SK-N-SH (cell line): ENCODE measurements around the gene ELOVL2. TPM values are rescaled to one million over a fixed set of nuclear protein-coding genes. Genes with fewer than 3 reads are reported as not detected.

Experiments used
- CTCF ChIA-PET: fragments of 300-600, 350-600 bp; formaldehyde crosslinking; extraction: SDS; loops from one replicate; lab custom pipeline; 2021; lab: Yijun Ruan, JAX
- POLR2A ChIA-PET: fragments of 350-600 bp; sonication (Branson Sonifier 250); formaldehyde crosslinking; extraction: SDS; loops from one replicate; lab custom pipeline; 2020; ENCODE audit warnings: antibody characterized with exemption, inconsistent platforms; lab: Yijun Ruan, JAX
- DNase-seq: peaks from one replicate; pipeline ENCODE4 v3.0.0; 2012
- H2AFZ ChIP-seq: fragments of 200-600 bp; sonication (generic); 2 replicates; pipeline ENCODE4 v1.8.1; 2016; ENCODE audit warnings: antibody characterized with exemption, mild to moderate bottlenecking, low read depth
- H3F3A ChIP-seq: fragments of 200-600 bp; sonication (generic); replicated peaks from 2 replicates; pipeline ENCODE3; 2016; ENCODE audit warnings: antibody characterized with exemption, mild to moderate bottlenecking; ENCODE audit not compliant: insufficient read depth
- H3K27ac ChIP-seq, 2 experiments: fragments of 200-500 bp in 1 of 2; fragments of 200-600 bp in 1 of 2; sonication (Bioruptor generic) in 1 of 2; sonication (generic), shearing (Covaris generic) in 1 of 2; 2 replicates each; pipeline versions ENCODE4 v1.5.1 to v1.6.1; 2014 to 2016; ENCODE audit warnings: low read depth in 2 of 2, inconsistent platforms in 1 of 2, low read length in 1 of 2, mild to moderate bottlenecking in 1 of 2, mixed read lengths in 1 of 2
- H3K27me3 ChIP-seq: fragments of 200-600 bp; sonication (generic), shearing (Covaris generic); 2 replicates; pipeline ENCODE4 v1.6.1; 2016; ENCODE audit warnings: mixed run types; ENCODE audit not compliant: insufficient read depth
- H3K36me3 ChIP-seq, 2 experiments: fragments of 200-500 bp in 1 of 2; fragments of 200-600 bp in 1 of 2; sonication (Bioruptor generic) in 1 of 2; sonication (generic) in 1 of 2; replicated peaks in 1 of 2; 2 replicates each; pipeline versions ENCODE3 to v1.5.1; 2014 to 2016; ENCODE audit warnings: low read length in 1 of 2, mild to moderate bottlenecking in 1 of 2; ENCODE audit not compliant: insufficient read depth in 2 of 2, control insufficient read depth in 1 of 2
- H3K4me1 ChIP-seq, 2 experiments: fragments of 200-500 bp in 1 of 2; fragments of 200-600 bp in 1 of 2; sonication (Bioruptor generic) in 1 of 2; sonication (generic), shearing (Covaris generic) in 1 of 2; 2 replicates each; pipeline versions ENCODE4 v1.5.1 to v1.6.1; 2014 to 2016; ENCODE audit warnings: low read depth in 1 of 2, low read length in 1 of 2, mixed run types in 1 of 2; ENCODE audit not compliant: insufficient read depth in 2 of 2, control insufficient read depth in 1 of 2
- H3K4me2 ChIP-seq: fragments of 200-600 bp; sonication (generic), shearing (Covaris generic); 2 replicates; pipeline ENCODE4 v1.6.1; 2017; ENCODE audit warnings: mixed run types
- H3K4me3 ChIP-seq, 2 experiments: fragments of 200-500 bp in 1 of 2; fragments of 200-600 bp in 1 of 2; sonication (Bioruptor generic) in 1 of 2; sonication (generic), shearing (Covaris generic) in 1 of 2; 2 replicates each; pipeline versions ENCODE4 v1.5.1 to v1.8.1; 2014 to 2016; ENCODE audit warnings: low read depth in 2 of 2, inconsistent platforms in 1 of 2, low read length in 1 of 2, mild to moderate bottlenecking in 1 of 2, mixed read lengths in 1 of 2, moderate library complexity in 1 of 2
- H3K79me2 ChIP-seq: fragments of 200-600 bp; sonication (generic); 2 replicates; pipeline ENCODE4 v1.8.1; 2017; ENCODE audit warnings: mild to moderate bottlenecking; ENCODE audit not compliant: insufficient read depth
- H3K9ac ChIP-seq: fragments of 200-600 bp; sonication (generic); 2 replicates; pipeline ENCODE4 v1.6.1; 2017; ENCODE audit warnings: mixed run types
- H3K9me2 ChIP-seq: fragments of 200-600 bp; sonication (generic); 2 replicates; pipeline ENCODE4 v1.6.1; 2017; ENCODE audit warnings: mixed run types
- H3K9me3 ChIP-seq: fragments of 200-600 bp; sonication (generic); 2 replicates; pipeline ENCODE4 v1.6.1; 2017; ENCODE audit warnings: mixed run types, mild to moderate bottlenecking, moderate library complexity
- H4K20me1 ChIP-seq: fragments of 200-600 bp; sonication (generic); 2 replicates; pipeline ENCODE4 v1.6.1; 2017; ENCODE audit warnings: mild to moderate bottlenecking, mixed run types; ENCODE audit not compliant: insufficient read depth
- ELF1 ChIP-seq: IDR thresholded peaks from 2 replicates; pipeline ENCODE4 v1.4.0; 2012
- FOXJ3 ChIP-seq: sonication (generic); formaldehyde crosslinking; IDR thresholded peaks from 2 replicates; pipeline ENCODE4 v1.5.1; 2020; ENCODE audit warnings: mild to moderate bottlenecking, missing genetic modification reagents
- FOXM1 ChIP-seq: IDR thresholded peaks from 2 replicates; pipeline ENCODE4 v1.4.0; 2012; ENCODE audit warnings: low read depth, mild to moderate bottlenecking
- GABPA ChIP-seq: IDR thresholded peaks from 2 replicates; pipeline ENCODE4 v1.4.0; 2012; ENCODE audit warnings: low read depth, mild to moderate bottlenecking
- GATA2 ChIP-seq: sonication (generic); formaldehyde crosslinking; IDR thresholded peaks from 2 replicates; pipeline ENCODE4 v1.5.0; 2020; ENCODE audit warnings: mild to moderate bottlenecking, missing genetic modification reagents
- POLR2AphosphoS5 ChIP-seq: IDR thresholded peaks from 2 replicates; pipeline ENCODE4 v1.6.1; 2012; ENCODE audit warnings: low read depth, low read length
- SIN3A ChIP-seq: IDR thresholded peaks from 2 replicates; pipeline ENCODE4 v1.6.1; 2012; ENCODE audit warnings: low read depth, mild to moderate bottlenecking, low read length, moderate library complexity, borderline replicate concordance
- SMC3 ChIP-seq: IDR thresholded peaks from 2 replicates; pipeline ENCODE4 v1.6.1; 2012; ENCODE audit warnings: low read depth, low read length, improper control_type of control experiment
- TAF1 ChIP-seq: IDR thresholded peaks from 2 replicates; pipeline ENCODE4 v1.6.1; 2012; ENCODE audit warnings: low read depth, mild to moderate bottlenecking, low read length, moderate library complexity, borderline replicate concordance
- TCF12 ChIP-seq: IDR thresholded peaks from 2 replicates; pipeline ENCODE4 v1.4.0; 2012
- WGBS: methylation state at CpG from one replicate; pipeline ENCODE4 v1.1.6; 2017; ENCODE audit warnings: low lambda C conversion rate; 5-methylcytosine and 5-hydroxymethylcytosine counted together
- polyA plus RNA-seq, 3 experiments: library from polyadenylated mRNA; depleted of rRNA; stranded (reverse); fragments of >200 nt; gene quantifications; 2 replicates each; pipeline ENCODE4 v1.2.3, GENCODE V29; 2012
- TF ChIP-seq, protein P1 (sequence below): IDR thresholded peaks from 2 replicates; pipeline ENCODE4 v1.6.1; 2012; ENCODE audit warnings: mild to moderate bottlenecking, low read depth, low read length, moderate library complexity
- TF ChIP-seq, protein P2 (sequence below): IDR thresholded peaks from 2 replicates; pipeline ENCODE4; 2012
- TF ChIP-seq, protein P3 (sequence below): fragments of 200-600 bp; sonication (generic); IDR thresholded peaks from 2 replicates; pipeline ENCODE4 v1.6.1; 2017; ENCODE audit warnings: antibody characterized with exemption, mild to moderate bottlenecking, moderate library complexity
- TF ChIP-seq, protein P4 (sequence below): fragments of 150-350 bp; IDR thresholded peaks from 2 replicates; pipeline ENCODE4 v1.6.1; 2017; ENCODE audit warnings: antibody characterized with exemption, low read length, low read depth, borderline replicate concordance
- TF ChIP-seq, protein P5 (sequence below): IDR thresholded peaks from 2 replicates; pipeline ENCODE4 v1.4.0; 2012; ENCODE audit warnings: low read depth, borderline replicate concordance
- TF ChIP-seq, protein P6 (sequence below): fragments of 150-350 bp; IDR thresholded peaks from 2 replicates; pipeline ENCODE4 v1.6.1; 2016; ENCODE audit warnings: mild to moderate bottlenecking, low read depth, low read length

ELOVL2 gene
- polyA plus RNA-seq, 1 of the 3 experiments (the other 2 are of a cell fraction), result 0.39 TPM

DNA sequence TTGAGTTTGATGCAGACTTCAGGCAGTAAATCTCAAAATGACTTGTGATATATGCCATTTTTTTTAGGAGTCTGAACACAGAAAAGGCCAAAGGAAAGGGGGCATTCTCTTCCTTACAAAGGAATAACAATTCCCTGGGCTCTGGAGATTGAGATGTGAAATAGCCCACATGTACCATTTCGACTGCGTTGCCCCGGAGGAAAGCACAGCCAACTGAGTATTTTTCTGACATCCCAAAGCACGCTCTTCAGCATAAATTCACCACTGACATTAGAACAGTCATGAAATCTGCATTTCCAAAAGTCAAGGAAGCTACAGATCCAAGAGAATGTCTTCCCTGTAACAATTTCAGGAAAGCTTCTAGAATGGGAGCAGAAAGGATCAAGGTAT is 7.8 kb downstream of the ELOVL2 start:
- Histone ChIP-seq H3K9me2 (no peaks in the 10 kb centered on the region), H3K79me2 (no peaks in the 10 kb centered on the region), H3K4me1 (peaks cover 0 to 4% of the 10 kb centered on the region in 2 experiments; a peak in 2 of 4 replicates), H3K4me3 (no peak overlapping the region), H4K20me1 (no peaks in the 10 kb centered on the region), H3K27me3 (no peaks in the 10 kb centered on the region), H3K4me2 (no peak overlapping the region), H3K27ac (no peak overlapping the region), H3F3A (peaks cover 12% of the 10 kb centered on the region), H2AFZ (no peak overlapping the region), H3K9me3 (no peaks in the 10 kb centered on the region), H3K9ac (no peak overlapping the region), H3K36me3 (no peaks in the 10 kb centered on the region)
- ChIA-PET POLR2A (no interaction called here), CTCF (interaction anchor here (1.7 to 2.1 kb wide), 2 partner anchors 13 to 85 kb away, joined by 4 to 6 read pairs; no protein-coding TSS in a partner anchor)
- WGBS, result 79% methylated on average over 4 of the region's 4 CpGs
- TF ChIP-seq, protein P1, sequence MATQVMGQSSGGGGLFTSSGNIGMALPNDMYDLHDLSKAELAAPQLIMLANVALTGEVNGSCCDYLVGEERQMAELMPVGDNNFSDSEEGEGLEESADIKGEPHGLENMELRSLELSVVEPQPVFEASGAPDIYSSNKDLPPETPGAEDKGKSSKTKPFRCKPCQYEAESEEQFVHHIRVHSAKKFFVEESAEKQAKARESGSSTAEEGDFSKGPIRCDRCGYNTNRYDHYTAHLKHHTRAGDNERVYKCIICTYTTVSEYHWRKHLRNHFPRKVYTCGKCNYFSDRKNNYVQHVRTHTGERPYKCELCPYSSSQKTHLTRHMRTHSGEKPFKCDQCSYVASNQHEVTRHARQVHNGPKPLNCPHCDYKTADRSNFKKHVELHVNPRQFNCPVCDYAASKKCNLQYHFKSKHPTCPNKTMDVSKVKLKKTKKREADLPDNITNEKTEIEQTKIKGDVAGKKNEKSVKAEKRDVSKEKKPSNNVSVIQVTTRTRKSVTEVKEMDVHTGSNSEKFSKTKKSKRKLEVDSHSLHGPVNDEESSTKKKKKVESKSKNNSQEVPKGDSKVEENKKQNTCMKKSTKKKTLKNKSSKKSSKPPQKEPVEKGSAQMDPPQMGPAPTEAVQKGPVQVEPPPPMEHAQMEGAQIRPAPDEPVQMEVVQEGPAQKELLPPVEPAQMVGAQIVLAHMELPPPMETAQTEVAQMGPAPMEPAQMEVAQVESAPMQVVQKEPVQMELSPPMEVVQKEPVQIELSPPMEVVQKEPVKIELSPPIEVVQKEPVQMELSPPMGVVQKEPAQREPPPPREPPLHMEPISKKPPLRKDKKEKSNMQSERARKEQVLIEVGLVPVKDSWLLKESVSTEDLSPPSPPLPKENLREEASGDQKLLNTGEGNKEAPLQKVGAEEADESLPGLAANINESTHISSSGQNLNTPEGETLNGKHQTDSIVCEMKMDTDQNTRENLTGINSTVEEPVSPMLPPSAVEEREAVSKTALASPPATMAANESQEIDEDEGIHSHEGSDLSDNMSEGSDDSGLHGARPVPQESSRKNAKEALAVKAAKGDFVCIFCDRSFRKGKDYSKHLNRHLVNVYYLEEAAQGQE, result no peak
- TF ChIP-seq FOXJ3 (CRISPR knock-in tag), result no peak
- DNase-seq, result no peak

DNA sequence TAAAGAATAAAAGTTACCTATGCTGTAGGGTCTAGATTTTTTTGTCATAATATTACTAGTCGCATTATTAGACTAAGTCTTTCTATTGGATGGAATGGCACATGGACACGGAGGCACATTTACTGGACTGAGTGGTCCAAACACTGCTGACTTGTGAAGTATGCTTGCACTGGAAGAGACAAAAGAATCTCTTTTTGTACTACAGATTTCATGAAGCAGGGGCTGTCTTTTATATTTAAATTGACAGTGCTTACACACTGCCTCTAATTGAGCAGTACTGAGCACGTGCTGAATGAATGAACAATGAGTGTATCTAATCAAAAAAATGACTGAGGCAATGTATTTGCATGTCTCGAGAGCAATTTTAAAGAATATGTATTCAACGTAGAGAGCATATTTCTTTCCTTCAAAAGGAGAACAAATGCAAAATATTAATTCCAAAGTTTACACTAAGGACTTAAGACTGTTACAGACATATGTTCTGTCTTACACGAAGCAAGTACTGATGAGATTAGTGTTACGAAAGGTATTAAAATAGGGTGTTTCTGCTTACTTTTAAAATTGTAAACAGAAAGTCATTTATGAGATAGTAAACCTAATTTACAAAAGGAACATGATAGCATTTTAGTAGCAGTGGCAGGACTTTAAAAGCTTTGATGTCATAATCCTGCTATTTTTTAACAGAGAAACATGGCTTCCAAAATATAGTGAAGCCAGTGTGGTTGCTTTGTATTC is 8.3 kb downstream of the ELOVL2 start:
- Histone ChIP-seq H2AFZ (no peak overlapping the region), H3K9ac (no peak overlapping the region), H3F3A (peaks cover 7% of the 10 kb centered on the region), H3K27me3 (no peaks in the 10 kb centered on the region), H3K4me3 (no peak overlapping the region), H3K9me2 (no peaks in the 10 kb centered on the region), H3K79me2 (no peaks in the 10 kb centered on the region), H3K4me2 (no peak overlapping the region), H3K9me3 (no peaks in the 10 kb centered on the region), H3K36me3 (no peaks in the 10 kb centered on the region), H3K4me1 (peaks cover 0 to 4% of the 10 kb centered on the region in 2 experiments; a peak in 2 of 4 replicates), H4K20me1 (no peaks in the 10 kb centered on the region), H3K27ac (no peak overlapping the region)
- ChIA-PET POLR2A (no interaction called here), CTCF (interaction anchor here (2.1 kb wide), 1 partner anchor 12 kb away, joined by 6 read pairs; no protein-coding TSS in a partner anchor)
- whole genome bisulfite sequencing, result 84% methylated on average over 7 of the region's 7 CpGs
- no peak for DNase-seq
- TF ChIP-seq, protein P2, sequence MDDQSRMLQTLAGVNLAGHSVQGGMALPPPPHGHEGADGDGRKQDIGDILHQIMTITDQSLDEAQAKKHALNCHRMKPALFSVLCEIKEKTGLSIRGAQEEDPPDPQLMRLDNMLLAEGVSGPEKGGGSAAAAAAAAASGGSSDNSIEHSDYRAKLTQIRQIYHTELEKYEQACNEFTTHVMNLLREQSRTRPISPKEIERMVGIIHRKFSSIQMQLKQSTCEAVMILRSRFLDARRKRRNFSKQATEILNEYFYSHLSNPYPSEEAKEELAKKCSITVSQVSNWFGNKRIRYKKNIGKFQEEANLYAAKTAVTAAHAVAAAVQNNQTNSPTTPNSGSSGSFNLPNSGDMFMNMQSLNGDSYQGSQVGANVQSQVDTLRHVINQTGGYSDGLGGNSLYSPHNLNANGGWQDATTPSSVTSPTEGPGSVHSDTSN, result no peak
- TF ChIP-seq GABPA (no peak), POLR2AphosphoS5 (no peak), GATA2 (no peak), FOXJ3 (CRISPR knock-in tag) (no peak), ELF1 (no peak), FOXM1 (no peak), TCF12 (no peak), SIN3A (no peak), SMC3 (no peak), TAF1 (no peak)
- TF ChIP-seq, protein P3, sequence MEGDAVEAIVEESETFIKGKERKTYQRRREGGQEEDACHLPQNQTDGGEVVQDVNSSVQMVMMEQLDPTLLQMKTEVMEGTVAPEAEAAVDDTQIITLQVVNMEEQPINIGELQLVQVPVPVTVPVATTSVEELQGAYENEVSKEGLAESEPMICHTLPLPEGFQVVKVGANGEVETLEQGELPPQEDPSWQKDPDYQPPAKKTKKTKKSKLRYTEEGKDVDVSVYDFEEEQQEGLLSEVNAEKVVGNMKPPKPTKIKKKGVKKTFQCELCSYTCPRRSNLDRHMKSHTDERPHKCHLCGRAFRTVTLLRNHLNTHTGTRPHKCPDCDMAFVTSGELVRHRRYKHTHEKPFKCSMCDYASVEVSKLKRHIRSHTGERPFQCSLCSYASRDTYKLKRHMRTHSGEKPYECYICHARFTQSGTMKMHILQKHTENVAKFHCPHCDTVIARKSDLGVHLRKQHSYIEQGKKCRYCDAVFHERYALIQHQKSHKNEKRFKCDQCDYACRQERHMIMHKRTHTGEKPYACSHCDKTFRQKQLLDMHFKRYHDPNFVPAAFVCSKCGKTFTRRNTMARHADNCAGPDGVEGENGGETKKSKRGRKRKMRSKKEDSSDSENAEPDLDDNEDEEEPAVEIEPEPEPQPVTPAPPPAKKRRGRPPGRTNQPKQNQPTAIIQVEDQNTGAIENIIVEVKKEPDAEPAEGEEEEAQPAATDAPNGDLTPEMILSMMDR, result no peak
- TF ChIP-seq, protein P4, sequence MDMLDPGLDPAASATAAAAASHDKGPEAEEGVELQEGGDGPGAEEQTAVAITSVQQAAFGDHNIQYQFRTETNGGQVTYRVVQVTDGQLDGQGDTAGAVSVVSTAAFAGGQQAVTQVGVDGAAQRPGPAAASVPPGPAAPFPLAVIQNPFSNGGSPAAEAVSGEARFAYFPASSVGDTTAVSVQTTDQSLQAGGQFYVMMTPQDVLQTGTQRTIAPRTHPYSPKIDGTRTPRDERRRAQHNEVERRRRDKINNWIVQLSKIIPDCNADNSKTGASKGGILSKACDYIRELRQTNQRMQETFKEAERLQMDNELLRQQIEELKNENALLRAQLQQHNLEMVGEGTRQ, result no peak
- TF ChIP-seq, protein P5, sequence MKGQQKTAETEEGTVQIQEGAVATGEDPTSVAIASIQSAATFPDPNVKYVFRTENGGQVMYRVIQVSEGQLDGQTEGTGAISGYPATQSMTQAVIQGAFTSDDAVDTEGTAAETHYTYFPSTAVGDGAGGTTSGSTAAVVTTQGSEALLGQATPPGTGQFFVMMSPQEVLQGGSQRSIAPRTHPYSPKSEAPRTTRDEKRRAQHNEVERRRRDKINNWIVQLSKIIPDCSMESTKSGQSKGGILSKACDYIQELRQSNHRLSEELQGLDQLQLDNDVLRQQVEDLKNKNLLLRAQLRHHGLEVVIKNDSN, result no peak
- TF ChIP-seq, protein P6, sequence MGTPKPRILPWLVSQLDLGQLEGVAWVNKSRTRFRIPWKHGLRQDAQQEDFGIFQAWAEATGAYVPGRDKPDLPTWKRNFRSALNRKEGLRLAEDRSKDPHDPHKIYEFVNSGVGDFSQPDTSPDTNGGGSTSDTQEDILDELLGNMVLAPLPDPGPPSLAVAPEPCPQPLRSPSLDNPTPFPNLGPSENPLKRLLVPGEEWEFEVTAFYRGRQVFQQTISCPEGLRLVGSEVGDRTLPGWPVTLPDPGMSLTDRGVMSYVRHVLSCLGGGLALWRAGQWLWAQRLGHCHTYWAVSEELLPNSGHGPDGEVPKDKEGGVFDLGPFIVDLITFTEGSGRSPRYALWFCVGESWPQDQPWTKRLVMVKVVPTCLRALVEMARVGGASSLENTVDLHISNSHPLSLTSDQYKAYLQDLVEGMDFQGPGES, result no peak
